Bronchial epithelial cell (primary cell): Measurements from ENCODE around the gene AKAP5. TPM values are rescaled to one million over a fixed set of nuclear protein-coding genes. Genes with fewer than 3 reads are reported as not detected.
"Not testable (repeated sequence)": the region's sequence is repeated elsewhere in the genome, so short reads cannot be mapped to it uniquely, and the experiment has no call there.

Source experiments
- DNase-seq: peaks from one replicate; pipeline ENCODE4 v3.0.0-alpha.2; 2010; ENCODE audit warnings: low read depth
- FAIRE-seq: peaks from 2 replicates; lab custom pipeline; 2011; peaks lifted over from hg19 to GRCh38; lab: Jason Lieb, UNC
- H3K27me3 ChIP-seq: 2 replicates; pipeline ENCODE4 v1.5.1; 2011; ENCODE audit warnings: low read length; ENCODE audit not compliant: control insufficient read depth, insufficient read depth
- H3K36me3 ChIP-seq: 2 replicates; pipeline ENCODE4 v1.5.1; 2011; ENCODE audit warnings: low read length; ENCODE audit not compliant: control insufficient read depth, insufficient read depth
- H3K4me3 ChIP-seq: 2 replicates; pipeline ENCODE4 v1.5.1; 2011; ENCODE audit warnings: mild to moderate bottlenecking, low read depth, low read length, control low read depth
- total RNA-seq: library from RNA; depleted of rRNA; stranded (reverse); fragments of >200 nt; gene quantifications from 2 replicates; pipeline ENCODE4 v1.2.1, GENCODE V29; 2014
- TF ChIP-seq, protein P1 (sequence below): IDR thresholded peaks from 2 replicates; pipeline ENCODE4 v1.5.1; 2011; ENCODE audit warnings: mild to moderate bottlenecking, moderate library complexity, low read length, control low read depth, inconsistent platforms; ENCODE audit not compliant: insufficient read depth, severe bottlenecking

The AKAP5 gene
- total RNA-seq, 1 donor from 2014 or later: under 0.01 TPM

DNA sequence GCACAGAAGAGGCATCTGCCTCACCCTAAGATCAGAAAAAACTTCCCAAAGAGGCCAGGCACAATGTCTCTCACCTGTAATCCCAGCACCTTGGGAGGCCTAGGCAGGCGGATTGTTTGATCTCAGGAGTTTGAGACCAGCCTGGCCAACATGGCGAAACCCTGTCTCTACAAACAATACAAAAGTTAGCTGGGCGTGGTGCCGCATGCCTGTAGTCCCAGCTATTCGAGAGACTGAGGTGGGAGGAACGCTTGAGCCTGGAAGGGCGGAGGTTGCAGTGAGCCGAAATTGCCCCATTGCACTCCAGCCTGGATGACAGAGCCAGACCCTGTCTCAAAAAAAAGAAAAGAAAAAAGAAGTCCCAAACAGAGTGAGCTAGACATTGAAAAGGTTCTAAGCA, 43.7 kb downstream of the AKAP5 start:
- TF ChIP-seq, protein P1, sequence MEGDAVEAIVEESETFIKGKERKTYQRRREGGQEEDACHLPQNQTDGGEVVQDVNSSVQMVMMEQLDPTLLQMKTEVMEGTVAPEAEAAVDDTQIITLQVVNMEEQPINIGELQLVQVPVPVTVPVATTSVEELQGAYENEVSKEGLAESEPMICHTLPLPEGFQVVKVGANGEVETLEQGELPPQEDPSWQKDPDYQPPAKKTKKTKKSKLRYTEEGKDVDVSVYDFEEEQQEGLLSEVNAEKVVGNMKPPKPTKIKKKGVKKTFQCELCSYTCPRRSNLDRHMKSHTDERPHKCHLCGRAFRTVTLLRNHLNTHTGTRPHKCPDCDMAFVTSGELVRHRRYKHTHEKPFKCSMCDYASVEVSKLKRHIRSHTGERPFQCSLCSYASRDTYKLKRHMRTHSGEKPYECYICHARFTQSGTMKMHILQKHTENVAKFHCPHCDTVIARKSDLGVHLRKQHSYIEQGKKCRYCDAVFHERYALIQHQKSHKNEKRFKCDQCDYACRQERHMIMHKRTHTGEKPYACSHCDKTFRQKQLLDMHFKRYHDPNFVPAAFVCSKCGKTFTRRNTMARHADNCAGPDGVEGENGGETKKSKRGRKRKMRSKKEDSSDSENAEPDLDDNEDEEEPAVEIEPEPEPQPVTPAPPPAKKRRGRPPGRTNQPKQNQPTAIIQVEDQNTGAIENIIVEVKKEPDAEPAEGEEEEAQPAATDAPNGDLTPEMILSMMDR: no peak
- H3K36me3 ChIP-seq: no peaks in the 10 kb centered on the region
- no peaks in the 10 kb centered on the region for H3K27me3 ChIP-seq
- DNase-seq (no peak), FAIRE-seq (no peak)
- no peak overlapping the region for H3K4me3 ChIP-seq

DNA sequence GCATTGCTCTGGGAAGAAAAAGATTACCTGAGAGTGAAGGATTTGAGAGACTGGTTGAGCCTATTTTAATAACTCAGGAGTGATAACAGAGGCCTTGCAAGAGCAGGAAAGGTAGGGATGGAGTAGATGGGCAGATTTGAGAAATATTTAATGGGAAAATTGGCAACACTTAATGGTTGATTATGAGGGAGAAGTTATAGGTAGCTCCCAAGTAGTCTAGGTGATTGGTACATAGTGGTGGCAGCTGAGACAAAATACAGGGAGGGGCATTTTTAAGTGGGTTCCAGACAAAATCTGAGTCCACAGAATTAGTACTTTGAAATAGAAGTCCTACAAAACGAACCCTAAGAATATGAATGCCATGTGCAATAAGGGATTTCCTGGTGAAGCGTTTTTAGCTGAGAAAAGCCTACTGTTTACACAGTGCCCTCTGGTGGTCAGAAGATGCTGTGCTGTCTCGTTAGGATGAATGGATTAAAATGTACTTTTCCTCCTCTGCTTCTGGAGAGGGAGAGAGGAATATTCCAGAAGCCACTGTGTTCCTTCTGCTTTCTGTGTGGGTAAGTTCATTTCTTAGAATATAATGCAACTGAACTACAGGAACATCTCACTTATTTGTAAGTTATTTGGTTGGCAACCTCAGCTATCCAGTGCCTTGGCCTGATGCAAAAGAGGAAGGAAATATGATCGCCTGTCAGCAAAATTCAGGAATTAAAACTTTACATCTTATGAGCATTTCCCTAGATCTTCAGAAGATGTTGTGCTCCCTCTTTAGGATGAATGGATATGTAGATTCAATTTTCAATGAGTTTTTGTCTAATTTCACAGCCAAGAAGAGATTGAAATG, 45.7 kb downstream of the AKAP5 start:
- Histone ChIP-seq H3K36me3 (no peaks in the 10 kb centered on the region), H3K27me3 (no peaks in the 10 kb centered on the region), H3K4me3 (no peak overlapping the region)
- TF ChIP-seq, protein P1: peak; percentile 81
- FAIRE-seq: peak; percentile 28
- DNase-seq: peak; percentile 72

DNA sequence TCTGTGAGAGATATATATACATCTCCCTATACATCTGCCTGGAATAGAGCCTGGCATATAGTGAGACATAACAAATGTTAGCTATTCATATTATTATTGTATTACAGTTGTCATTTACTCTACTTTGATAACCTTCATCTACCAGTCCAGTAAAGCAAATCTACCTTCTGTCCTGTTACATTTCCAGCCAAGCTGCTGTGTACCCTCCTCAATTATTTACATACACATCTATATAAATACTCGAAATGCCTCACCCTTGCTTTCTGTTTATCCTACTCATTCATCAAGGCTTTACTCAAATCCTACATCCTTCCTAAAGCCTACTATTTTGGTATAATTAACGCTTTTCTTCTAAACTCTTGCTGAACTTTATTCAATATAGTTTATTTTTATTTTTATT, 48.0 kb downstream of the AKAP5 start:
- Histone ChIP-seq H3K4me3 (no peak overlapping the region), H3K27me3 (no peaks in the 10 kb centered on the region), H3K36me3 (no peaks in the 10 kb centered on the region)
- FAIRE-seq (no peak), DNase-seq (no peak)
- TF ChIP-seq, protein P1: no peak

DNA sequence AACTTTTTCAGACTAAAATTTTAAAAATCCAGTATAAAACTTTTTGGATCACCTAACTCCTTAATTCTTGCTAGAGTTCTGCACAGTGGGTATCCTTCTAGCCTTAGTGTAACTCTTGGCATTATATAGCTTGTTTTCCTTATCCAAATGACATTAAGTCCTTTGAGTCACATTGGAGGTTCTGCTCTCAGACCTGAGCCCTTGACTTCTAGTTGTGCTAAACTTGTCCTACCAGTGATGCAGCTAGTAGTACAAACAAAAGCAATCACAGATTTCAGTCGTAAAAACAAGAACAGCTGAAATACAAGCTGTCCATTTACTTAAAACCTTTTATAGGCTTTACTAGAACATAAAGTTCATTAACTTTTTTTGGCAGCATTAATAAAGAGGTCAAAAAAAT, 49.8 kb downstream of the AKAP5 start:
- no peak for FAIRE-seq

DNA sequence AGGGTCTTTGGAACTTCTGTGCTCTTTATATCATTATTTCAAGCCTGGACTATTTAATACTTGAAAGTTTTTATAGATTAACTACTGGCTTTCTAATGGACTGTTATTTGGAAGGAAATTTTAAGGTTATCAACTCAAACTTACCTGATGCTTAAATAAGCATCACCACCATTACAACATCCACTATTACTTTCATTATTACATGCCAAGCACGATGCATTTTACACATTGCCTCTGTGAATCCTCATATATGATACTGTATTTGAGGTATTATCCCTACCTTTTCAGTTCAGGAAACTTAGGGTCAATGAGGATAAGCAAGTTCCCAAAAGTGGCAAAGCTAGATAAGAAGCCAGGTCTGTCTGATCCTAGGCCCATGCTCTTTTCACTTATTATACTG, 51.7 kb downstream of the AKAP5 start:
- TF ChIP-seq, protein P1: no peak
- H3K36me3 ChIP-seq: peaks cover 3% of the 10 kb centered on the region
- H3K27me3 ChIP-seq: no peaks in the 10 kb centered on the region
- FAIRE-seq (no peak), DNase-seq (no peak)
- H3K4me3 ChIP-seq: no peak overlapping the region

More for the DNA sequence above, 49.8 kb downstream of the AKAP5 start:
- Histone ChIP-seq H3K27me3 (no peaks in the 10 kb centered on the region), H3K4me3 (no peak overlapping the region), H3K36me3 (no peaks in the 10 kb centered on the region)
- TF ChIP-seq, protein P1: no peak
- DNase-seq: no peak

DNA sequence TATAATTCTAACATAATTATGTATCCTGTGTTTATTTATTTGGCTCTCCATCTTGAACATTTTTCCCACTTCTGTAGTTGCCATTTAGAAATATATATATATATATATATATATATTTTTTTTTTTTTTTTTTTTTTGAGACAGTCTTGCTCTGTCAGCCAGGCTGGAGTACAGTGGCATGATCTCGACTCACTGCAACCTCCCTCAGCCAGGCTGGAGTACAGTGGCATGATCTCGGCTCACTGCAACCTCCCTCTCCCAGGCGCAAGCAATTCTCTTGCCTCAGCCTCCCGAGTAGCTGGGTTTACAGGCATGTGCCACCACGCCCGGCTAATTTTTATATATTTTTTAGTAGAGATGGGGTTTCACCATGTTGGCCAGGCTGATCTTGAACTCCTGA, 52.4 kb downstream of the AKAP5 start:
- not testable (repeated sequence) for H3K36me3 ChIP-seq, H3K27me3 ChIP-seq, H3K4me3 ChIP-seq, DNase-seq, FAIRE-seq
